ENCODE data around the gene FAM156B.
A peak's percentile ranks its signal among the peaks of the same experiment; 100 is the strongest.

FAM156B gene

GRCh38 chrX:52934704-52935469, 37.8 kb downstream of the FAM156B start (continued):
- peak; percentile 94 for TF ChIP-seq SP2 (tag by site-specific recombination; IDR thresholded peaks at IDR 0.05)
- no peak for TF ChIP-seq ZNF248 (tag by site-specific recombination; IDR thresholded peaks at IDR 0.05)
- peak; percentile 87 for TF ChIP-seq ZFP37 (tag by site-specific recombination; IDR thresholded peaks at IDR 0.05)
- peak; percentile 36; the same call in 1 of the 2 replicates for TF ChIP-seq ZNF398 (tag by site-specific recombination; IDR thresholded peaks at IDR 0.05)
- TF ChIP-seq PBX3 (CRISPR knock-in tag; IDR thresholded peaks at IDR 0.05) = peak; percentile 68; the same call in 1 of the 2 replicates
- peak; percentile 23; the same call in 1 of the 2 replicates for TF ChIP-seq FEZF1 (tag by site-specific recombination; IDR thresholded peaks at IDR 0.05)
- peak; percentile 74 for TF ChIP-seq ZBTB6 (tag by site-specific recombination; IDR thresholded peaks at IDR 0.05)
- peak; percentile 75; the same call in 1 of the 2 replicates for TF ChIP-seq ZNF580 (tag by site-specific recombination; IDR thresholded peaks at IDR 0.05)
- peak; percentile 66 for TF ChIP-seq WT1 (tag by site-specific recombination; IDR thresholded peaks at IDR 0.05)
- no peak for TF ChIP-seq ZNF529 (tag by site-specific recombination; IDR thresholded peaks at IDR 0.05; ENCODE audit: insufficient replicate concordance)
- TF ChIP-seq ZNF549 (tag by site-specific recombination; IDR thresholded peaks at IDR 0.05) = no peak
- 0 out of 2 replicates have a peak, but pooled peaks have one; percentile 42 for TF ChIP-seq ZNF664 (tag by site-specific recombination; IDR thresholded peaks at IDR 0.05)
- 0 out of 2 replicates have a peak, but pooled peaks have one; percentile 54 for TF ChIP-seq KLF16 (tag by site-specific recombination; IDR thresholded peaks at IDR 0.05)
- TF ChIP-seq OSR2 (tag by site-specific recombination; IDR thresholded peaks at IDR 0.05) = peak; percentile 11; the same call in 1 of the 2 replicates
- 0 out of 2 replicates have a peak, but pooled peaks have one; percentile 17 for TF ChIP-seq ZBTB7A (tag by site-specific recombination; IDR thresholded peaks at IDR 0.05; ENCODE audit: low read depth)
- peak; percentile 63 for TF ChIP-seq ZBTB20 (tag by site-specific recombination; IDR thresholded peaks at IDR 0.05)
- TF ChIP-seq ZNF692 (tag by site-specific recombination; IDR thresholded peaks at IDR 0.05) = peak; percentile 79
- TF ChIP-seq ZNF148 (tag by site-specific recombination; IDR thresholded peaks at IDR 0.05; ENCODE audit: borderline replicate concordance) = no peak; the same call in 1 of the 2 replicates
- TF ChIP-seq ZNF629 (tag by site-specific recombination; IDR thresholded peaks at IDR 0.05) = peak; percentile 94
- TF ChIP-seq ZNF19 (tag by site-specific recombination; IDR thresholded peaks at IDR 0.05; ENCODE audit: low read depth) = no peak
- peak; percentile 89 for TF ChIP-seq KLF8 (tag by site-specific recombination; IDR thresholded peaks at IDR 0.05)
- peak; percentile 89 for TF ChIP-seq ZNF24 (tag by site-specific recombination; IDR thresholded peaks at IDR 0.05)
- TF ChIP-seq ZIC2 (tag by site-specific recombination; IDR thresholded peaks at IDR 0.05) = peak; percentile 86
- TF ChIP-seq ZBTB8A (tag by site-specific recombination; IDR thresholded peaks at IDR 0.05) = 0 out of 2 replicates have a peak, but pooled peaks have one; percentile 59
- TF ChIP-seq ZNF121 (tag by site-specific recombination; IDR thresholded peaks at IDR 0.05) = no peak
- TF ChIP-seq ZNF548 (tag by site-specific recombination; IDR thresholded peaks at IDR 0.05) = no peak
- 0 out of 2 replicates have a peak, but pooled peaks have one; percentile 75 for TF ChIP-seq ZNF184 (tag by site-specific recombination; IDR thresholded peaks at IDR 0.05)
- TF ChIP-seq ZXDB (tag by site-specific recombination; IDR thresholded peaks at IDR 0.05) = peak; percentile 97
- TF ChIP-seq ZNF510 (tag by site-specific recombination; IDR thresholded peaks at IDR 0.05; ENCODE audit: insufficient replicate concordance) = no peak
- no peak for TF ChIP-seq ZFP41 (tag by site-specific recombination; IDR thresholded peaks at IDR 0.05; ENCODE audit: borderline replicate concordance)

All from HEK293 (cell line).